HG03064 (cell line): ENCODE results near the gene PITRM1.

Source experiments
- ATAC-seq: cut with Tn5 transposase; IDR thresholded peaks from one replicate; pipeline ENCODE4 v1.9.1; 2021; ENCODE audit warnings: low read depth; ENCODE audit not compliant: unreplicated experiment

The PITRM1 gene

DNA sequence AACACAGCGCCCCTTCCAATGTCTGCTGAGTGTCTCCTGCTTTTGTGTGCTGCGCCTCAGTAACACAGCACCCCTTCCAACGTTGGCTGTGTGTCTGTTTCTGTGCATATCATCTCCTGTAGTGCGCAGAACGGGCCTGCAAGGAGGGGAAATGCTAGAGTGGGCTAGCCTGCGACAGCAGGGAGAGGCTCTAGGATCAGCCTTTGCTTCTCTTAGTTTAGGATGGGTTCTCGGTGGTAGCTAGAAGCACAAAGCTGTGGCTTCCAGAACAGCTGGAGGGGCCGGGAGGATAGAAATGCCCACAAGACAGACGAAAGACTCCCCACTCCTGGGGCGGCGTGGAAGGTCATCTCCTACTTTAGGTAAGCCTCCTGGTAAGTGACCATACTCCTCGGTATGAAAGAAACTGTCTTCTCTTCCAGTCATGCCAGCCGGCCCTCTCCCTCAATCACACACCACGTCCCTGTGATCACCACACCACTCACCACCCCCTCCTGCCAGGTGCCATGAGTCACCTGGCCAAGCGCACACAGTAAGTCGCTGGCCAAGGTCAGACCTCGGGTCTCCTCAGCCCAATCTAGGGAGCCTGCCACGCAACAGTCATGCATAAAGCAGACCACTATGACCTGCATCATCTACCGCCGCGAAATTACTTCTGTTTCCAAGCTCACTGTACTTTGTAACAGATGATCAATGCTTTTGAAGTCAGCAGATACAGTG, 4.8 kb downstream of the PITRM1 start:
- no peak for ATAC-seq

DNA sequence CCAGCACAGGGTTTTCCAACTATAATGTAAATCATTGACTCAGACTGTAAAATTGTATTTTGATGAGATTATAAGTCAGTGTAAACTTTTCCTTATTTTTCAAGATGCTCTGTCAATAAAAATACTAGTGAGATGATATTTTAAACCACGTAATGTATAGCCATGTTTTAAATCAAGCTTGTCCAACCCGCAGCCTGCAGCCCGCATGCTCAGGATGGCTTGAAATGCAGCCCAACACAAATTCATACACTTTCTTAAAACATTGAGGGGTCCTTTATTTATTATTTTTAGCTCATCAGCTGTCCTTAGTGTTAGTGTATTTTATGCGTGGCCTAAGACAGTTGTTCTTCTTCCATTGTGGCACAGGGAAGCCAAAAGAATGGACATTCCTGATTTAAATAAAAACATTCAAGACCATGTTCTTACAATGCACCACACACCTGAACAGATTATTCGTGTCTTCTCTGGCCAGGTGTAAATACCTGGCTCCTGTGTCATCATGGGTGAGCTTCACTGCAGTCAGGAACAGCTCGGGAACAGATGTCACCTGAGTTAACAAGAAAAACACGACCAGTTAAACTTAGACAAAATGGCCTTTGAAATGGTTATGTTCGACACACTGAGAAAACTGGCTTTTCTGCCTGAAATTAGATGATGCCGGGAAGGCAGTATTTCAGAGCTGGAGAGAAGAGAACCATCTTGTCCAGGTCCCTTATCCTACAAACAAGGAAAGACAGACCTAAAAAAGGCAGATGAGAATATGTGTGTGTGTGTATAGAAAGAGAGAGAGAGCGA, 5.9 kb downstream of the PITRM1 start:
- ATAC-seq, result no peak

DNA sequence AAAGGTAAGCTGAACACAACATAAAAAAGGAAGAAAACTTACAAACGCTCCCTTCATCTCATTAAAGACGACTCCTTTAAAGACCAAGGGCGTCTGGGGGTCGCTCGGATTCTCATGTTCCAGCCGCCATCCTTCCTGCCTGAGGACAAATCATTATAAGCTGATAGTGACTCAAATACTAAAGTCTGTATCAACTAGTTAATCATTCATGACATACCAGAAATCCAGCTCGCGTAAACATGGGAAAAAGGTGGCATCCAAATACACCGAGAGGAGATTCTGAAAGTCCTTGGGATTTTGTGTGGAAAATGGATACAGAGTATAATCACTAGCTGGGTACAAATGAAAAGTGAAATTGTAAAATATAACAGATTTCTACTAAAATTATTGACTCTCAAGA, 7.4 kb downstream of the PITRM1 start:
- ATAC-seq, result no peak

DNA sequence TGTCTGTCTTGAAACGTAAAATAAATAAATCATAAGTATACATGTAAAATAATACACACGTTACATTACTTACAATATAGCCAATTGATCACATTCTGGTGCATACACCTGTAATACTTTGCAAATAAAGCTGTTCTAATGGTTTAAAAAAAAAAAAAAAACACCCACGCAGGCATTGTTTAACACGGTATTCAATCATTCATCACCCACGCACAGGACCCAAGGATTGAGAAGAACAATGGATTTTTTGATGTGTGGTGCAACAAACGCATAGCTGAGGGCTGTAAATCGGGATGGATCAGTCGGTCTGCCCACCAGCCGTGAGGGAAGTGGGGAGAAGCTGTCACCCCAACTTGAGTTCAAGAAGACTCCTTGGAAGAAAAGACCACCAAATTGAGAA, 8.7 kb downstream of the PITRM1 start:
- no peak for ATAC-seq

DNA sequence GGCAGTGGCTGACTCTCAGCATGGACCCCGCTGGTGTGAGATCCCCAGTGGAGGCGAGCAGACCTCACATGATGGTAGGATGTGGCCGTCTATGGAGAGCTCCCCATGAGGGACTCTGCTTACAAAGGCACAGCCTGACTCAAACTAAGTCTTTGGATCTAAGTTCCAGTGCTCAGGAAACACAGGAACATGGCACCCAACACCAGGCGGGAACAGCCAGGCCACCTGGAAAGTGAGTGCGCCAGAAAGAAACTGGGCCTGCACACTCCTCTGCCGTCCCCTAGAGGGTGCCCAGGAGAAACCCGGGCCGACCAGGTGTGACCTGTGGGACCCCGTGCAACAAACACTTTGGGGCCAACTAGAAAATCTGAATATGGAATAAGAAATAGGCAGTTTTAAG, 10.0 kb downstream of the PITRM1 start:
- no peak for ATAC-seq

DNA sequence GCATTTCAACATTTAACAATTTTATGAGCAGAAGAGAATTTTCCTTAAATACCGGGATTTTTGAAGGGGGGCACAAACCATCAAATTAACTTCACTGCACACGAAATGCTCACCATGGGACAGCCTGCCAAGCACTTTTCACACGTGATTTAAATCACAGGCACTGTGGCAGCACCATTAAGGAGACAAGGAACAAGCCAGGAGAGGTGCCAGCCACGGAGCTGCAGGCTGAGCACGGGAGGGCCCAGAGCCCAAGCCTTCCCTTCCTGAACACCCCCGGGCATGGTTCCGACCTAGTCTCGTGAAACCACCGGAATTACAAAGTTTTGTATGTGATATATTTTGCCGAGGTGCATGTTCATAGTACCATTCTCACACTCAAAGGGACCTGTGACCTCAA, 13.4 kb downstream of the PITRM1 start:
- no peak for ATAC-seq

DNA sequence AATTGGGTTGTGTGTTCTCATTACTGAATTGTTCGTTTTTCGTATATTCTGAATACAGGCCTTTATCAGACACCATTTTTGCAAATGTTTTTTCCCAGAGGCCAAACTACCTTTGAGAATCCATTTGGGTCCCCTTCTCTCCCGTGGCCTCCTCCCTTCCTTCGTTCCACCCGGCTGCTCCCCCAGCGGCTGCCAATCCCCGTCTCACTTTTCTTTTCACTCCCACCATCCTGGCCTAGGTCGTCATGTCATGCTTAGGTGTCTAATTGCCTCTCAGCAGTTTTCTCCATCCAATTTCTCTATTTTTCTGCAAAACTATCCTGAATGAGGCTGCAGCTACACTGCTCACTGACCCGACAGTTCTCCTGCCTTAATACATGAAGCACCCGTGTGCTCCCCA, 17.9 kb downstream of the PITRM1 start:
- no peak for ATAC-seq

DNA sequence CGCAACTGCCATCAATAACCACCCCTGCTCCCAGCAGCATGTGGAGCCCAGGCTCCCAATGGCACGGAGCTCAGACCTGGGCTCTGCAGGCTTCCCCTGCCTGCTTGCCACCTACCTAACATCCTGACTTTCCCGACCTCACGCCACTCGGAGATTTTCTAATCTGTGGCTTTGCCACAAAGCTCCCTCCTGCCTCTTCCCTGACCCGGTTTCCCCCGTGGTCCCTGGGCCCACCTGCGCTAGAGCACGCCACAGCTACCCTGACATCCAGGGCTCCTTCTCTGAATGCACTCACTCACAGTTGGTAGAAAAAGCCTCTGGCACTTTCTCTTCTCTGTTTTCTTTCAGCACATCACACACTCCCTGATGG, 20.0 kb downstream of the PITRM1 start:
- ATAC-seq, result no peak

DNA sequence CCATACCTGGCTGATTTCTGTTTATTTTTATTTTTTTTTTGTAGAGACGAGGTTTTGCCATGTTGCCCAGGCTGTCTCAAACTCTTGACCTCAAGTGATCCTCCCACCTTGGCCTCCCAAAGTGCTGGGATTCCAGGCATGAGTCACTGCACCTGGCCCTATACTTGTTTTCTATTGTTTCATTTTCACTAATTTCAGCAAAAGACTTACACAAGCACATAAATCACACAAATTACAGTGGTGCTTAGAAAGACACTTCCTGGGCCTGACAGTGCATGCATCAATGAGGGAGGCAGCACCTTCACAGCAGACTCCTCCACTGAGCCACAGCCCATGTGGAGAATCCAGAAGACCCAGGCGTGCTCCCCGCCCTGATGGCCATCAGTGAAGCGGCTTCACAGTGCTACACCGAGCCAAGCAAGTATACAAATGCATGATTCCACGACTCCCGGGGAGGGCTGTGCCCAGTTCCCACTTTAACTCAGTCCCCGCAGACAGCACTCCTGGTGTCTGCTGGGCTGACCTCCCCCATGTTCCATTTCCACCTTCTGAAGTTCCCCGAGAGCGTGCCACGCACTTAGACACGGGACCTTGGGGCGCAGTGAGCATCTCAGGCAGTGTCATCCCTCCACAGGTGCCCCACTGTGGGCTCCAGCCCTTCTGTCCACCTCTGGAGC, 20.6 kb downstream of the PITRM1 start:
- no peak for ATAC-seq

DNA sequence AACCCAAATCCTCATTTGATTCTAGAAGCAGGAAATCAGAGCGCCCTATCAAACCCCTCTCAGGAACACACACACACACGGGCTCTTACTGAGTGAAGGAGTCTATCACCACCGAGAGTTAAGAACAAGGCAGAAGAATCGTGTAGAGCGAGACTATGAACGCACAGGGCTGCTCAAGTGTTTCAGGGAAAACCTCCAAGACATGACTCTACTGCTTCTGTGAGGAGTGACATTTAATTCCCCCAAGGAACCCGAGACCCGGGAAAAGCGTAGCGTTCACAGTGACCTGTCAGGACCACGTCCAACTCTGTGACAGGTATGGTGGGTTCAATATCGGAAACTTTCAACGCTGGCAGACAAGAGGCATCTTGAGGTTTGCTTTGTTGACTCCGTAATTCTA, 21.6 kb downstream of the PITRM1 start:
- ATAC-seq, result no peak

DNA sequence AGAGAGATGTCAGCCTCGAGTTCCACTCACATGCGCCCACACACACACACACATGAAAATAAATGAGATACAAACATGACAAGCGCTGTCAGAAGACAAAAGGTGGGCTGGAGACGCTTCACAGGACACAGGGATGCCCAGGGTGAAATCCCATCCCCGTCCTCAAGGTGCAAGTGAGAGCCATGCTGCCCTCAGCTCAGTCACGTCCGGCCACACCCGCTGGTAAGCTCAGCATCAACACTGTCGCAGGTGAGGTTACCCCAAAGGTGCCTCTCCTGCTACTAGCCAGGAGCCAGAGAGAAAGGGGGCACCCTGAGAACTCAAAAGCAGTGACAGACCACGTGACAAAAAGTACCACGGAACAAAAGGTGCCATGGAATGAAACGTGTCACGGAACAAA, 22.2 kb downstream of the PITRM1 start:
- ATAC-seq, result no peak

DNA sequence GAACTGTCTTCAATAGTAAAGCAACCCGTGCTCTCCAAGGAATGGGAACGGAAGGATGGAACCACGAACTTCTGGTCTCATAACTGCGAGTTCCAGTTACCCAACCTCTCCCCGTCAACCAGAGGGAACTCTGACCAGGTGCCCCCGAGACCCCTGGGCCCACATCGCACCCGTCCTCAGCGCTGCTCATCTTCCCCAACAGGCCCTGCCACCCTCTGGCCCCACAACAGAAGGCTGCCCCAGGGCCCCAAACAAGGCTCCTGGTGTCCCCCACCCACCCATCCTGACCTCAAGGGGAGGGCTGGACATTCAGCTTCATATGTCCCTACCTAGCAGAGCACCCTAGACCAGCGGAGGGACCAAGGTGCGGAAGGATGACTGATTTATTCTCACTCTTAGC, 22.7 kb downstream of the PITRM1 start:
- ATAC-seq, result no peak

DNA sequence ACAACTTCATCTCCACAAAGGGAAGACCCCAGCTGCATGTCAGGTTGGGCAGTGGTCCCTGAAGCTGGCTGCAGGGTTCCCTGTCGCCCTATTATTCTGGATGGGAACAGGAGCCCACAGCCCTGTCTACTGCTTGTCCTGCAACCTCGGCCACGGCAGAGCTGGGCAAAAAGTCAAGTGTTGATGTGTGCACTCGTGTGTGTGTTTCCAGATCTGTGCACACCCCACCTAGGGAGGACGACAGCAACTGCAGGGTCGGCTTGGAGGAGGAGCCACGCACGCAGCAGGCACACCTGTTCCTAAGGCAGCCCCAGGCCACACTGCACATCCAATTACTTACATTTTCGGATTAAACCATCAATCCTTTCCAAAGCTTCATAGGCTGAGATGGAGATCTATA, 23.6 kb downstream of the PITRM1 start:
- no peak for ATAC-seq

DNA sequence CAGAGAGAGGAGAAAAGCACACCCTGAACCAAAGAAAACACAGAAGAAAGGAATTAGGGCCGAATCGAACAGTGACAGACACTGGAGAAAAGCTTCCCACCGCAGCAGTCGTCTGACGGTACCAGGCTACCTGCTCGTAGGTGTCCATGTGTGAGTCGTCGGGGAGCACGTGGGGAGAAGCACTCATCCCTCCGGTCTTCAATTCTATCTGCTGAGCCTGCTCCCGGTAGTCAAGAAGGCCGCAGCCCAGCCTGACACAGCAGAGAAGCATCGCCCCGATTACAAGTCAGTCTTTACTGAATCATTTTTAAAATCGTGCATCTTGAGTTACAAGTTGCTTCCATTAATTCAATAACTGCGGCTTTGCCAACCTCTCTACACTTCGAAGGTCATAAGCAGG, 24.5 kb downstream of the PITRM1 start:
- ATAC-seq, result no peak

DNA sequence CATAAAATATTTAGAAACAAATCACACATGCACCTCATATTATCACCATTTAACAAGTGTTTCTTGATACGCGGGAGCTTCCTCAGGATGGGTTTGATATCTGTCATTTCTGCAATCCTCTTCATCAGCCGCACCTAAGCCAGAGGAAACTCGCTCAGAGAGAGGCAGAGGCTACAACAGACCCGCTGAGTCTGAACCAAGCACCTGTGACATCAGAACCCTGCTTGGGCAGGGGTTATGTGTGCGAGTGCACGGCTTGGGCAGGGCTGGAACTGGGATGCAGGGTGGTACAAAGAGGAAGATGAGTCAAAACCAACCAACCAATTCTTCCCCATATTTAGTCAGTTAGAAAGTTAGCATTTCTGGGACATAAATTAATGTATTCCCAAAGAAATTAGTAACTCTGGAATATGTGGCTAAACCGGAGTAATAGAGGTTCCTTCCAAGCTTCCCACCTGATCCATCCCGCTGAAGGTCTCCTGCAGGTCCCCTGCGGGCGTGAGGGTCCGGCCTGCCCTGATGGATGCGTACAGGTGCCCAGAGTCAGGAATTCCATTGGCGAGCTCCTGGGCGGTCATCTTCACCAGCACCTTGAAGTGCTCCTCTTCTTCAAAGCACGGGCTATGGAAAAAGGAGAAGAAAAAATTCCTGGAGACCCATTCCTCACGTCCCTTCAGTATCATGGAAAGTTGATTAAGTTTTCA, 25.3 kb downstream of the PITRM1 start:
- no peak for ATAC-seq

DNA sequence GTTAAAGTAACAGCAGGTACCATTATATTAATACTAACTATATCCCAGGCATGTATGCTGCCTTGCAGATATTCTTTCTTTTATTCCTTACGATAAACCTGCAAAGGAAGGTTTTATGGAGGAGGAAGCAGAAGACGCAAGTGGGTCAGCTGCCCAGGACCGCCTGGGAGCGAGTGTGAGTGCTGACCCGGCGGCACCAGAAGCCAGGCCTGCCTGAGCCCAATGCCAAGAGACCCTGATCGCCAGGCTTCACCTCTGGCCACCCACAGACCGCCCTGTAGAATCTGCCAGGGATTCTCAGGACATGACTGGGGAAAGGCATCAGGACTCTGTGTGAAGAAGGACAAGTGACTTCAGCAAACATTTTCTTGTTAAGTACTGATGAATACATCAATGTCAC, 26.3 kb downstream of the PITRM1 start:
- ATAC-seq, result no peak

DNA sequence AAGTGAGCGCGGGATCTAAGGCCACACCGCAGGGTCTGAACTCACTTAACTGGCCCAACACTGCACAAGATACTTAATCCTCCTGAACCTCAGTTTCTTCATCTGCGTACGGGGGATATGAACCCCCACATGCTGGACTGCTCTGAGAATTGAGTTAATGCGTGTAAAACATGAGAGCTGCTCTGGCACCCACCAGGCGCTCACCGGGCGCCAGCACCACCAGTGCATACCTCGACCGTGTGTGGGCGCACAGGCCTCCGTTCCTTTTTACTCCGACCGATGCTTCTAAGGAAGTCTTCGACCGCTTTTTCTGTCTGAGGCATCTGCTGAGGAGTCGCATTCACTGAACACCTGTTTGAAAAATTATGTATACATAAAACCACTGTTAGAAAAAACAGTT, 27.2 kb downstream of the PITRM1 start:
- no peak for ATAC-seq

DNA sequence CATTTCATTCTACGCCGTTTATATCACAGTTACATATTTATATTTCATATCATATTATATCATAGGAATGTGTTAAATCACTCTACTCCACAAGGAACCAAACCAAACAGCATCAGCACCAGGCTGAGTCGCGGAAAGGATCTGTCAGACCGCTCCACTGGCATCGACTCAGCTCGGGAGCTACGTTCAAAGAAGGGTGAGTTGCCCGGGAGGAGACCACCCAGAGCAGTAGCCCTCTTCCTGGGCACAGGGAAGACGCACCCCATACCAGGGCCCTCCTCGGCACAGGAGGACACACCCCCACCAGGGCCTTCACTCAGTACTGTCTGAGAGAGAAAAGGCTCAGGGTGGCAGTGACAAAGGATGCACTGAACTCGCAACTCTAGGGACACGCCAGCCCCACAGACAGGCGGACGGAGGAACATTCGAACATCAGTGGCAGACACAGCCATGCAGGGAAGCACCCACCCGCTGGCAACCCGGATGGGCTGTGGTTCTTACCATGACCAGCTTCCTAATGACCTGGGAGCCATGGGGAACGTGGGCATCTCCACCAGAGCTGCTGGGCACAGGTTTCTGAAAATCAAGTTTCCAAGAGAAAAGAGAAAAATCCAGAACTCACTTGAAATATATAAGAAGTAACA, 28.7 kb downstream of the PITRM1 start:
- no peak for ATAC-seq

DNA sequence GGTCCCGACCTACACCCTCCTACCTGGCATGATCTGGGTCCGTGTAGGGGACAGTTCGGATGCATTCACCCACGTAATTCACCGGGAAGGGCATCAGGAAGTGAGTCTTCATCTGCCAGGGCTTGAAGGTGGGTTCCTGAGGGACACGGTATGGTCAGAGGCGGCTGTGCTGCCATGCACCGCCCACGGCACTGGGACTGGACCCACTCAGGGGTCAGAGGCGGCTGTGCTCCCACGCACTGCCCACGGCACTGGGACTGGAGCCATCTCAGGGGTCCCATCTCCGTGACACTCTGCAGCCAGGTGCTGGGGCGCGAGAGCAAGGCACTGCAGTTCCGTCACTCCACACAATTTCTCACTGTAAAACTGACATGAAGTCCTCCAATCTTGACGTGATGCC, 29.2 kb downstream of the PITRM1 start:
- no peak for ATAC-seq

DNA sequence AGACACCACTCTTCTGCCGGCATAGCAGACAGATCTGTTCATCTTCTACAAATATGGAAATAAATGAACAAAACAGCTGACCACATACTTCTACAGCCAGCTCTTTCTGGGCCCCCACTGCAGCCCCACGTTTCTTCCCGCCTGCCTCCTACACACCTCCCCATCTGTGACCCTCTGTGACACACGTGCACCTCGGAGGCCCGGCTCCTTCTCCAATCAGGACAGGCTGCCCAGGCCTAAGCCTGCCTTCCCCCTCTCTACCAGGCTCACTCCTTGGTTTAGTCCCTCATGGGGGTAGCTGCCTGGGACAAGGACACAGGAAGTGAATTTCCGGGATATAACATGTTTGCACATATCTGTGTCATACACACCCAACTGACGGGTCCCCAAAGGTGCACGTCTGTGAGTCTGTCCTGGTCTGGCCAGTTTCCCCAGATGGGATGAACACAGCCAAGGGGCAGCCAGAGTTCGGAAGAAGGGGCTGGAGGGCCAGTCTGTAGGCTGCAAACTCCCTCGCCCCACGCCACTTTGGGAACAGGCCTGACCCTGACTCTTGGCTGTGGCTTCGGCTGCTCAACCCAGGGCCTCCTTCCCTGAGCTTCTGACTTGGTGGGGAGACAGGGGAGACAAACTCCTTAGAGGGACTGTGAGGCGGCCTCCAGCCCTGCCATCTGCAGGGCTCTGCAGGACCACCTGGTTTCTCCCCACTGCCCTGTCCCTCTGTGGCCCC, 30.3 kb downstream of the PITRM1 start:
- no peak for ATAC-seq
